GM13976 (cell line): Measurements from ENCODE around the gene ANTKMT.

Experiments used
- DNase-seq: peaks from one replicate; pipeline ENCODE4 v3.0.0; 2012; ENCODE audit warnings: low spot score
- CTCF ChIP-seq: IDR thresholded peaks from 2 replicates; pipeline ENCODE4 v1.5.1; 2012; ENCODE audit warnings: borderline replicate concordance, mild to moderate bottlenecking; ENCODE audit not compliant: insufficient read depth; ENCODE audit errors: extremely low read depth, missing control alignments, control extremely low read depth
- in situ Hi-C: fragments of 300-500 bp; cut with MboI; formaldehyde crosslinking; loops from one replicate; pipeline ENCODE4 v1.12.0; 2022; ENCODE audit warnings: low sequenced_read_pairs, mixed read lengths, inconsistent platforms; ENCODE audit not compliant: unreplicated experiment

ANTKMT gene

DNA sequence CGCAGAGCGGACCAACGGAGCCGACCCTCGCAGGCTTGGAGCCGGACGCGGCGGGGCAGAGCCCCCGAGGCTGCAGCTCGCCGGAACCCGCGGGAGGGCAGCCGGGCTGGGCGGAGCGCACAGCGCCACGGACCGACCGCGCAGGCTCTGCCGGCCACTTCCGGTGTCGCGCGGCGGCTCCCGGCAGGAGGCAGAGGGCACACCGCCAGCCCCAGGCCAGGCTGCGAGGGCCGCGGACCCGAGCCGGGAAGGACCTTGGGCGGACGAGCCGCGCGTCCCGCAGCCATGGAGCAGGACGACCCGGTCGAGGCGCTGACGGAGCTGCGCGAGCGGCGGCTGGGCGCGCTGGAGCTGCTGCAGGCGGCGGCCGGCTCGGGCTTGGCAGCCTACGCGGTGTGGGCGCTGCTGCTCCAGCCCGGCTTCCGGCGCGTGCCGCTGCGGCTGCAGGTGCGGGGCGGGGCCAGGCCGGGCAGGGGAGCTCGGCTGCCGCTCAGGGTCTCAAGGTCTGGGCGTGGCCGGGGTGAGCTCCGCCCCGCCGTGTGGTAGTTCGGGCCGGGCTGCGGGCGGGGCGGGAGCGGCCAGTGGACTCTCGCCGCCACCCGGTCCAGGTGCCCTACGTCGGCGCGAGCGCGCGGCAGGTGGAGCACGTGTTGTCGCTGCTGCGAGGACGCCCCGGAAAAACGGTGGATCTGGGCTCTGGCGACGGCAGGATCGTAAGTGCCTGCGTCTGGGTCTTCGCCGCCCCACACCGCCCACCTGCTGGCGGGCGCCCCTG is at the start of gene ANTKMT:
ANTKMT (plus strand) TSS at position 157 of the 775 bp plus-strand sequence; CDS start at position 286, 129 bp downstream.
- DNase-seq = peak; percentile 93
- no peak for TF ChIP-seq CTCF
- in situ Hi-C loops = no loop called here

DNA sequence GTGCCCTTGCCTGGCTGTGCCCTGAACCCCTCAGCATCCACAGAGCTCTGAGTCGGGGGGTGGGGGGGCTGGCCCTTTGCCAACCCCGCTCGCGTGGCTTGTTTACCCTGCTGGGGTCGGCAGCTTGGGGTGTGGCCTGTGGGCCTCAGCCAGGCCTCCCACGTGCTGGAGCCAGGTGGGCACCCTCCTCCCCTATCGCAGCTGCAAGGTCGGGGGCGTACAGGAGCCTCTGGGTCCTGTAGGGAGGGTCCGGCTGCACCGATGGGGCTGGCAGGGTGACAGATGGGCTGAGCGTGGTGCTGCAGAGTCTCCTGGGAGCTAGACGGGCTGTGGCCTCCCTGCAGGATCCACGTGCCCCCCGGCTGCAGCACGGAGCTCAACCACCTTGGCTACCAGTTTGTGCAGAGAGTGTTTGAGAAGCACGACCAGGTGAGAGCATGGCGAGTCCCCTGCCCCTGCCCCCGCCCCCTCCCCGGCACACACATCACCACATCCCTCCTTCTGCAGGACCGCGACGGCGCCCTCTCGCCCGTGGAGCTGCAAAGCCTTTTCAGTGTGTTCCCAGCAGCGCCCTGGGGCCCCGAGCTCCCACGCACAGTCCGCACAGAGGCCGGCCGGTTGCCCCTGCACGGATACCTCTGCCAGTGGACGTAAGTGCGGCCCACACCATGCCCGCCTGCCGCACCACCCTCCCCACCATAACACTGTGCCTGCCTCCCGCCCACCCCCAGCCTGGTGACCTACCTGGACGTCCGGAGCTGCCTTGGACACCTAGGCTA is 49.4 kb upstream of the ANTKMT start:
- no peak for DNase-seq
- in situ Hi-C loops = no loop called here
- no peak for TF ChIP-seq CTCF

GRCh38 chr16:672371-672770 is 48.6 kb upstream of the ANTKMT start:
- TF ChIP-seq CTCF = no peak
- in situ Hi-C loops = no loop called here
- no peak for DNase-seq

- in situ Hi-C loops = no loop called here
- no peak for TF ChIP-seq CTCF
- no peak for DNase-seq
These were observed 48.1 kb upstream of the ANTKMT start for GRCh38 chr16:672851-673250.

DNA sequence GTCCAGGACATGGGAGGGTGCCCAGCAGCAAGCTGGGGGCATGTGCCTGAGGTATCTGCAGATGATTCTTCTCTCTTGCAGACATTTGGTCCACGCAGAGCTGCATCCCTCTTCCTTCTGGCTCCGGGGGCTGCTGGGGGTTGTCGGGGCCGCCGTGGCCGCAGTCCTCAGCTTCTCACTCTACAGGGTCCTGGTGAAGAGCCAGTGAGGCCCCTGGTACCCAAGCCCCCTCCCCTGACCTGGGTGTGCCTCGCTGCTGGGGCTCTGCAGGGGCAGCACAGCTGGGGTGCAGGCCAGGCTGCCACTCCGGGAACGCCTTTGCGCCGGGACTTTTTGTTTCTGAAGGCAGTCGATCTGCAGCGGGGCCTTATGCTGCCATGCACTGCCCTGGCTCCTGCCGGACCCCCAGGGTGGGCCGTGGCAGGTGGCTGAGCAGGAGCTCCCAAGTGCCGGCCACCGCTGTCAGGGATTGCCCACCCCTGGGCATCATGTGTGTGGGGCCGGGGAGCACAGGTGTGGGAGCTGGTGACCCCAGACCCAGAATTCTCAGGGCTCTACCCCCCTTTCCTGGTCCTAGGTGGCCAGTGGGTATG is 47.5 kb upstream of the ANTKMT start:
- in situ Hi-C loops = no loop called here
- DNase-seq = no peak
- no peak for TF ChIP-seq CTCF

GRCh38 chr16:674214-674881 is 46.6 kb upstream of the ANTKMT start:
- DNase-seq = no peak
- no peak for TF ChIP-seq CTCF
- in situ Hi-C loops = no loop called here
